ENCODE results near the gene KRTAP4-8.
"Not testable (repeated sequence)": the region's sequence is repeated elsewhere in the genome, so short reads cannot be mapped to it uniquely, and the experiment has no call there.

Gene KRTAP4-8

DNA sequence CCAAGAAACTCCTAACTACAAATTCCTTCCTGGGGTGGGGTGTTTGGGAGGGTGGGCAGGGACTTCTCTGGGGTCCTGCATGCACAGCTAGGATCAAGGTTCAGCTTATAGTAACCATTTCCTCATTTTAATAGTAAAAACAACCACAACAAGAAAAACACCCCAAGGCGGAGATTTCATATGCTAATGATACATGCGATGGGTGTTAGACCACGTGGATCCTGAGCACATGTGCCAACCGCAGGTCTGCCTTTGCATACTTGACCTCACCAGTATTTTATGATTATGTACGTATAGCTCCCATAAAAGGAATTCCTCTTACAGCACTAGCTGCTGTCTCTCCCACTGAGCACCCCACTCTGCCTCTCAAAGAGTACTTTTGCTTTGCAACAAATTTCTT is 18.4 kb upstream of the KRTAP4-8 start:
- no peak overlapping the region for H3K4me3 ChIP-seq (ENCODE audit: low read length)
- DNase-seq (ENCODE audit: low read depth, low spot score) = no peak

DNA sequence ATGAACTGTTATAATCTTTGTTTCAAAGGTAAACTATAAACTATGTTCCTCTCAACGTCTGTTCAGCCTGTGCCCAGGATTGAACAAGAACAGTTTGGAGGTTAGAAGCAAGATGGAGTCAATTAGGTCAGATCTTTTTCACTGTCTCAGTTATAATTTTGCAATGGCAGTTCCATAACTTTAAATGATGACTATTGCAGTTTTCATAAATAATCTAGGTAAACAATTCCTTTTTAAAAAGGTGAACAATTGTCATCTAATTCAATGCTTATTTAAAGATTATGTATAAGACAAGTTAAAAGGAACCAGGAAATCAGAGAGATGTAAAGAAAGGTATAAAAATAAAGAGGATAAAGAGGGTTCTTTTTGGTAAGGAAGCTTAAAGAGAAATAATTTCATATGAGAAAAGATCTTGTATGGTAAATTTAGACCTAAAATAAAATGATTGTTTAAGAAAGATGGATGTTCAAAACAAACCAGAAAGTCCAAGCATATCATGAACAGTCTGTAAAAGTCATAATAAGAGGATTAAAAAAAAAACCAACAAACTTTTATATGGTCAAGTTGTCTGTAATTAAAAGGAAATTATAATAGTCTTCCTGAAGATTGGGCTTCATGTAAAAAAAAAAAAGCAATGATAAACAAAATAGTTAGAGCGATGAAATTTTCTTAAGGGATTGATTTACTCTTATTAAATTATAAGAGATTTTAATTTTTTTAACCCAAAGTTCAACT is 13.4 kb upstream of the KRTAP4-8 start:
- no peak overlapping the region for H3K4me3 ChIP-seq (ENCODE audit: low read length)
- DNase-seq (ENCODE audit: low read depth, low spot score) = no peak

DNA sequence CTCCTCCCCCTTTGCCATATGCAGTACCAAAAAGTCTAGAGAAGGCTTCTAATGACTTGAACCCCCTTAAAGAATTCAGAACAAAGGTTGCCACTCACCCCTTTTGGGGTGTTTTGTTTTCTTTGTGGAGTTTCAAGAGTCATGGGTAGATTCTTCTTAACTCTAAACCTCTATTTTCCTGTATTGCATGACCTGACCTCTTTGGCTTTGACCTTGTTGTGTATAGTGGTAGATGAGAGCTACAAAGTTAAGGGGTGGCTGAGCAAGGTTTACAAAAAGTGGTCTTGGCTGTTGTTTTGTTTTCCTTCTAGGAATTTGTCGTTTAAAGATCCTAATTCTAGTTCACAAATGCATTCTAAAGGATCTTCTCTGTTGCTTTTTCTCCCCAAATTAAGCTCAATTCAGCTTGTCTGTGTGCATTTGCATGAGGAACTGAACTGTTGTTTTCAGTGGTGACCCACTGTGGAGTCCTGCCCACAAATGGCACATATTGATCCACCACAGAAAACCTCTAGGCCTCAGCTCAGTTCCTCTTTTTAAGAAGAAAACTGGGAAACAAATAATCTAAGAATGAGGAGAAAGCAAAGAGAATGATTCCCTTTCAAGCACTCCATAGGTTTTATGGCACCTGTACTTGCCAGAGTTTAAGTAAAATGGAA is 10.9 kb upstream of the KRTAP4-8 start:
- not testable (repeated sequence) for DNase-seq (ENCODE audit: low read depth, low spot score); H3K4me3 ChIP-seq (ENCODE audit: low read length)

DNA sequence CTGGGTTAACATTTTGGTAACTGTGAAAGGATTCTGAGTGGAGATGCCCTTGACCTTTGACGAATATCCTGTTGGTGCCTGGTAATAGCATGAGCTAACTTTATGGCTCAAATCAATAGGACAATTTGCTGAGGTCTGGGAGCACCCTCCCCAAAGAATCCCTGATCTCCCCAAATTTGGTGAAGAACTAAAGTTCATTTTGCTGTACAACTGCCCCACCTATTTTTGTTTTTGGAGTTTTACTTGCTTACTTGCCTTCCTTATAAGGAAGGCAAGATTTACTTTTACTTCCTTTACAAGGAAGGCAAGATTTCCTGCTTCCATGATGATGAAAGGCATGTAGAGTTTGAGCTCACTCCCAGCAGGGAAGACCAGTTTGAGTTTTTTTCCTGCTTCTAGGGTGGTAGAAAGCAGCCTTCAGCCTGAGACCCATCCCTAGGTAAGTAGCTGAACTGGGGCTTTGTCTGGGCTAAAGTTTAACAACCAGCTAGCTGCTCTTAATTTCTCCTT is 10.1 kb upstream of the KRTAP4-8 start:
- H3K4me3 ChIP-seq (ENCODE audit: low read length) = no peak overlapping the region
- DNase-seq (ENCODE audit: low read depth, low spot score) = no peak

DNA sequence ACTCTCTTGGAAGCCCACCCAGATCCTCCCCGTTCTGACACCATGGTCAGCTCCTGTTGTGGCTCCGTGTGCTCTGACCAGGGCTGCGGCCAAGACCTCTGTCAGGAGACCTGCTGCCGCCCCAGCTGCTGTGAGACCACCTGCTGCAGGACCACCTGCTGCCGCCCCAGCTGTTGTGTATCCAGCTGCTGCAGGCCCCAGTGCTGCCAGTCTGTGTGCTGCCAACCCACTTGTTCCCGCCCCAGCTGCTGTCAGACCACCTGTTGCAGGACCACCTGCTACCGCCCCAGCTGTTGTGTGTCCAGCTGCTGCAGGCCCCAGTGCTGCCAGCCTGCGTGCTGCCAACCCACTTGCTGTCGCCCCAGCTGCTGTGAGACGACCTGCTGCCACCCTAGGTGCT is 7.4 kb upstream of the KRTAP4-8 start, which contains the start of gene KRTAP4-9:
KRTAP4-9 (plus strand) TSS at position 43 of the 400 bp plus-strand sequence; CDS start at position 43, 0 bp downstream.
- not testable (repeated sequence) for DNase-seq (ENCODE audit: low read depth, low spot score); H3K4me3 ChIP-seq (ENCODE audit: low read length)

DNA sequence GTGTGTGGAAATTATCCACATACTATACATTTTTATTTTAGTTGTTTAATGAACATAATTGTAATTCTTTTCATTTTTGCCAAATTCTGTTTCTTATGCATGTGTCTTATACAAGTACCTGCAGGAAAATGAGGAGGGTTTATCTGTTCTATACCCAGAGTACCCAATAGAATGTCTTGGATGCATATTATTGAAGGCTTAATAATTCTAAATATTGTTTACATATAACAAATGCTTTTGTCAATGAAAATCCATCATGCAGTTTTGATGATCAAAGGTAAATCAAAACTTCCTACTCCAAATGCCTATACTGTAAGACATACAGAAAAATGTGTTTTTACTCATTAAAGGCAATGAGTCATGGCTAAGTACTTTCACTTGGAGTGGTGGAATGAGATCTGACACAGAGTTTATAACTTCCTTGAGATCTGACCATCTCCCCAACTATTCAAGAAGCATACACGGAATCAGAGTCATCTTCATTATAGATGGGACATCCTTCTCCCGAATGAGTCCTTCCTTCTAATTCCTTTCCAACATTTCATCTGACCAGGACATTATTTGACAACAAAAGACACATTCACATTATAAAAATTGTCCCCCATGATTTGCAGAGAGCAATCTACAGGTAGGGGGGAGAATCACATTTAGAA is 6.6 kb upstream of the KRTAP4-8 start:
- not testable (repeated sequence) for DNase-seq (ENCODE audit: low read depth, low spot score)

DNA sequence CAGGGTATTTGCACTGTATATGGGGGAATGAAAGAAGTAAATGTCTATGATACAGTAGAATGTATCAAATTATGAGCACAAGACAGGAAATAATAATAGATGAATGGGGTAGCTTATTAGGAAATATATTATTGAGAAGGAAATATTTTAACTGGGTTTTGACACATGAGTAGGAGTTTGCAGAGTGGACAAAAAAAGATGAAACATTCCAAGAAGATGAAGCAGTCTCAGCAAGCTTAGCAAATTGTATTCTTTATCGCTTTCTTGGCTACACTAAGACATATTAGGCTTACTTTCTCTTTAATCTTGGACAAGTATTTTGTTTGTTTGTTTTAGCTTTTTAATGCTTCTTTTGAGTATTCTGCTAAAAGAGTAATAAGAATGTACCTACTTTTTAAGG is 6.0 kb upstream of the KRTAP4-8 start:
- no peak for DNase-seq (ENCODE audit: low read depth, low spot score)
- H3K4me3 ChIP-seq (ENCODE audit: low read length) = no peak overlapping the region

More for the DNA sequence above, 6.6 kb upstream of the KRTAP4-8 start:
- not testable (repeated sequence) for H3K4me3 ChIP-seq (ENCODE audit: low read length)

DNA sequence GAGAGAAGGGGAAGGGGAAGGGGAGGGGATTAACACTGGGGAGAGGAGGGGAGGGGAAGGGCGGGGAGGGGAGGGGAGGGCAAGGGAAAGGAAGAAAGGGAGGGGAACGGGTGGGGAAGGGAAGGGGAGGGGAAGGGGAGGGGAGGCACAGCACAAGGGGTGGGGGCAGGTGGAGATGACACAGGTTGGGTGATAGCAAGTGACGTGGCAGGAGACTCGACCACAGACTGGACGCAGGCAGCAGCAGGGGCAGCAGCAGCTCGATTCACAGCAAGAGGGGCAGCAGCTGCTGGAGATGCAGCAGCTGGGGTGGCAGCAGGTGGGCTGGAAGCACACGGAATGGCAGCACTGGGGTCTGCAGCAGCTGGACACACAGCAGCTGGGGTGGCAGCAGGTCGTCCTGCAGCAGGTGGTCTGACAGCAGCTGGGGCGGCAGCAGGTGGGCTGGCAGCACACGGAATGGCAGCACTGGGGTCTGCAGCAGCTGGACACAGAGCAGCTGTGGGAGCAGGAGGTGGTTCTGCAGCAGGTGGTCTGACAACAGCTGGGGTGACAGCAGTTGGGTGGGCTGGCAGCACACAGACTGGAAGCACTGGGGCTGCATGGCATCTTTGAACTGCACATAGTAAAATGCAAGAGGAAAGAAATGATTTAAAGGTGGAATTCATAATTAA is 3.8 kb upstream of the KRTAP4-8 start, which contains the start of gene KRTAP4-16:
KRTAP4-16 (minus strand) TSS at position 624 of the 674 bp plus-strand sequence; CDS start at position 624, 0 bp downstream.
- DNase-seq (ENCODE audit: low read depth, low spot score) = no peak
- no peak within 1 kb of the TSS for H3K4me3 ChIP-seq (ENCODE audit: low read length)

DNA sequence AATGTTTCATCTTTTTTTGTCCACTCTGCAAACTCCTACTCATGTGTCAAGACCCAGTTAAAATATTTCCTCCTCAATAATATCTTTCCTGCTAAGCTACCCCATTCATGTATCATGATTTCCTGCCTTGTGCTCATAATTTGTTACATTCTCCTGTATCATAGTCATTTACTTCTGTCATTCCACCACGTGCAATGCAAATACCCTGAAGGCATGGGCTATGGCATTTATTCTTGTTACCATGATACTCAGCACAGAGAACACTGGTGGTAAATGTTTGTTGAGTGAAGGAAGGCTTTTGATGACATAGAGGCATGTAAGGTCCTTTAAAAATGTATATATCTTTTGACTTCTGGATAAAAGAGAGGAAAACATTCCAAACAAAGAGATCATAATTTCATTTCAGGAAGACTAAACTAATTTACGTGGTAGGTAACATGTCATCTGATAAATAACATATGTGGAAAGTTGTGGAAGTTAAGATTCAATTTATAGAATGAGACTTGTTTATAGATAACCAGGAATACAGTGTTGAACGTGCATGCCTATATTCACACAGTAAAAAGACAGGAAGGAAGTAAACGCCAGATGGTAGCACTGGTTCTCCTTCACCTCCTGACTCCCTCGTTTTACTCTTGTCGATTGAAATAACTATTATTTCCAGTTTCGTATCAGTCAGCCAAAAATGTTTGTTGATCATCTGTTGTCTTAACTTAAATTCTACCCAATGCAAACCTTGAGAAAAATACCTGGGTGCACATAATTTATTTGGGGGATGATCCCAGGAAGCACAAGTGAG is 1.9 kb upstream of the KRTAP4-8 start:
- H3K4me3 ChIP-seq (ENCODE audit: low read length); DNase-seq (ENCODE audit: low read depth, low spot score): not testable (repeated sequence)

DNA sequence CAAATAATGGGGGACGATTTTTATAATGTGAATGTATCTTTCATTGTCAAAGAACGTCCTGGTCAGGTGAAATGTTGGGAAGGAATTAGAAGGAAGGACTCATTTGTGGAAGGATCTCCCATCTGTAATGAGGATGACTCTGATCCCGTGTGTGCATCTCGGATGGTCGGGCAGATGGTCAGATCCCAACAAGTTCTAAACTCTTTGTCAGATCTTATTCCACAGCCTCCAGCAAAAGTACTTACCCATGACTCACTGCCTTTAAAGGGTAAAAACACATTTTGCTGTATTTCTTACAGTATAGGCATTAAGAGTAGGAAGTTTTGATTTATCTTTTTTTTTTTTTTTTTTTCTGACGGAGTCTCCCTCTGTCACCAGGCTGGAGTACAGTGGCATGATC is 539 bp upstream of the KRTAP4-8 start:
- no peak overlapping the region for H3K4me3 ChIP-seq (ENCODE audit: low read length)
- DNase-seq (ENCODE audit: low read depth, low spot score) = no peak

DNA sequence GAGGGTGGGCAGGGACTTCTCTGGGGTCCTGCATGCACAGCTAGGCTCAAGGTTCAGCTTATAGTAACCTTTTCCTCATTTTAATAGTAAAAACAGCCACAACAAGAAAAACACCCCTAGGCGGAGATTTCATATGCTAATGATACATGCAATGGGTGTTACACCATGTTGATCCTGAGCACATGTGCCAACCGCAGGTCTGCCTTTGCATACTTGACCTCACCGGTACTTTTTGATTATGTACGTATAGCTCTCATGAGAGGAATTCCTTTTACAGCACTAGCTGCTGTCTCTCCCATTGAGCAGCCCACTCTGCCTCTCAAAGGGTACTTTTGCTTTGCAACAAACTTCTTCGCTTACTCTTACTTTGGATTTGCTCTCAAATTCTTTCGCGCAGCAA is 1.9 kb downstream of the KRTAP4-8 start:
- H3K4me3 ChIP-seq (ENCODE audit: low read length) = no peak overlapping the region
- no peak for DNase-seq (ENCODE audit: low read depth, low spot score)

DNA sequence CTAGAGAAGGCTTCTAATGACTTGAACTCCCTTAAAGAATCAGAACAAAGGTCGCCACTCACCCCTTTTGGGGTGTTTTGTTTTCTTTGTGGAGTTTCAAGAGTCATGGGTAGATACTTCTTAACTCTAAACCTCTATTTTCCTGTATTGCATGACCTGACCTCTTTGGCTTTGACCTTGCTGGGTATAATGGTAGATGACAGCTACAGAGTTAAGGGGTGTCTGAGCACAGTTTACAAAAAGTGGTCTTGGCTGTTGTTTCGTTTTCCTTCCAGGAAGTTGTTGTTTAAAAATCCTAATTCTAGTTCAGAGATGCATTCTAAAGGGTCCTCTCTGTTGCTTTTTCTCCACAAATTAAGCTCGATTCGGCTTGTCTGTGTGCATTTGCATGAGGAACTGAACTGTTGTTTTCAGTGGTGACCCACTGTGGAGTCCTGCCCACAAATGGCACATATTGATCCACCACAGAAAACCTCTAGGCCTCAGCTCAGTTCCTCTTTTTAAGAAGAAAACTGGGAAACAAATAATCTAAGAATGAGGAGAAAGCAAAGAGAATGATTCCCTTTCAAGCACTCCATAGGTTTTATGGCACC is 9.1 kb downstream of the KRTAP4-8 start:
- DNase-seq (ENCODE audit: low read depth, low spot score); H3K4me3 ChIP-seq (ENCODE audit: low read length): not testable (repeated sequence)

DNA sequence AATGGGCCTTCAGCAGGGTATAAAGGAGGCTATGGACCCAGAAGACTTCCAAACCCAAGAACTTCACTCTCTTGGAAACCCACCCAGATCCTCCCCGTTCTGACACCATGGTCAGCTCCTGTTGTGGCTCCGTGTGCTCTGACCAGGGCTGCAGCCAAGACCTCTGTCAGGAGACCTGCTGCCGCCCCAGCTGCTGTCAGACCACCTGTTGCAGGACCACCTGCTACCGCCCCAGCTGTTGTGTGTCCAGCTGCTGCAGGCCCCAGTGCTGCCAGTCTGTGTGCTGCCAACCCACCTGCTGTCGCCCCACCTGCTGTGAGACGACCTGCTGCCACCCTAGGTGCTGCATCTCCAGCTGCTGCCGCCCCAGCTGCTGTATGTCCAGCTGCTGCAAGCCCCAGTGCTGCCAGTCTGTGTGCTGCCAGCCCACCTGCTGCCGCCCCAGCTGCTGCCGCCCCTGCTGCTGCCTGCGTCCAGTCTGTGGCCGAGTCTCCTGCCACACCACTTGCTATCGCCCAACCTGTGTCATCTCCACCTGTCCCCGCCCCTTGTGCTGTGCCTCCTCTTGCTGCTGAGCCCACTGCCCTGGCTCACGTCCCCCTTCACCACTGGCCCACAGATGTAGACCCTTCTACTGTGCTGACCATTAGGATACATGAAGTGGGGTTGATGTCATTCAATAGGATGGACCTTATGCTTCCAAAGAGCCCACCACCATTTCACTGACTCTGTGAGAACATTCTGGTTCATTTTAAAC is 13.7 kb downstream of the KRTAP4-8 start, which contains the start of gene KRTAP4-7:
KRTAP4-7 (plus strand) TSS at position 51 of the 757 bp plus-strand sequence; CDS start at position 108, 57 bp downstream.
- H3K4me3 ChIP-seq (ENCODE audit: low read length); DNase-seq (ENCODE audit: low read depth, low spot score): not testable (repeated sequence)

DNA sequence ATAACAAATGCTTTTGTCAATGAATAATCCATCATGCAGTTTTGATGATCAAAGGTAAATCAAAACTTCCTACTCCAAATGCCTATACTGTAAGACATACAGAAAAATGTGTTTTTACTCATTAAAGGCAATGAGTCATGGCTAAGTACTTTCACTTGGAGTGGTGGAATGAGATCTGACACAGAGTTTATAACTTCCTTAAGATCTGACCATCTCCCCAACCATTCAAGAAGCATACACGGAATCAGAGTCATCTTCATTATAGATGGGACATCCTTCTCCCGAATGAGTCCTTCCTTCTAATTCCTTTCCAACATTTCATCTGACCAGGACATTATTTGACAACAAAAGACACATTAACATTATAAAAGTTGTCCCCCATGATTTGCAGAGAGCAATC is 14.5 kb downstream of the KRTAP4-8 start:
- DNase-seq (ENCODE audit: low read depth, low spot score); H3K4me3 ChIP-seq (ENCODE audit: low read length): not testable (repeated sequence)

DNA sequence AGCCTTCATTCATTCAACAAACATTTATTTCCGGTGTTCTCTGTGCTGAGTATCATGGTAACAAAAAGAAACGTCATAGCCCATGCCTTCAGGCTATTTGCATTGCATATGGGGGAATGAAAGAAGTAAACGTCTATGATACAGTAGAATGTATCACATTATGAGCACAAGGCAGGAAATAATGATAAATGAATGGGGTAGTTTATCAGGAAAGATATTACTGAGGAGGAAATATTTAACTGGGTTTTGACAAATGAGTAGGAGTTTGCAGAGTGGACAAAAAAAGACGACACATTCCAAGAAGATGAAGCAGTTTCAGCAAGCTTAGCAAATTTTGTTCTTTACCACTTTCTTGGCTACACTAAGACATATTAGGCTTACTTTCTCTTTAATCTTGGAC is 15.3 kb downstream of the KRTAP4-8 start:
- DNase-seq (ENCODE audit: low read depth, low spot score) = no peak
- H3K4me3 ChIP-seq (ENCODE audit: low read length) = no peak overlapping the region

DNA sequence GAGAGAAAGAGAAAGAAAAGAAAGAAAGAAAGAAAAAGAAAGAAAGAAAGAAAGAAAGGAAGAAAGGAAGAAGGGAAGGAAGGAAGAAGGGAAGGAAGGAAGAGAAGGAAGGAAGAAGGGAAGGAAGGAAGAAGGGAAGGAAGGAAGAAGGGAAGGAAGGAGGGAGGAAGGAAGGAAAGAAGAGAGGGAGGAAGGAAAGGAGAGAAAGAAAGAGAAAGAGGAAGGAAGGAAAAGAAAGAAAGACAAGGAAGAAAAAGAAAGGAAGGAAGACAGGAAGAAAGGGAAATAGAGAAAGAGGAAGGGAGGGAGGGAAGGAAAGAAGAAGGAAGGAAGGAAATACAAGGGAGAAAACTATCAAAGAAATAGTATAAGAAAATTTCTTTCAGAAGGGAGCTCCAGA is 21.2 kb downstream of the KRTAP4-8 start:
- H3K4me3 ChIP-seq (ENCODE audit: low read length) = no peak overlapping the region
- no peak for DNase-seq (ENCODE audit: low read depth, low spot score)

DNA sequence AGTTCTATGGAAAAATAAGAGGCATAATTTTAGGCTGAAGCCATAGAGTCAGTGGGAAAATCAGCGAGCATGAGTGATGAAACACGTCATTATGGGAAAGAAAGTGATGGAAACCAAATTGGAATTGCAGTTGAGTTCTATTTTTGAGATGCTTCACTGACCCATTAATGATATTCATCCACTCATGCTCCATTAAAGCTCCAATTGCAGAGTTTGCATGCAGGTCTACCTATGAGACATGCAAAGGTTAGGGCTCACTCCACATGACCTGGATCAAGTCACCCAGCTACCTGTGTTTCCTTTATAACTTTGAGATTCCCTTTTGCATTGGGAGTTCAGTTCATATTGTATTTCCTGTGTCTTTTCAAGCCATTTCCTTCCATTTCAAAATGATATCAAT is 24.3 kb downstream of the KRTAP4-8 start:
- H3K4me3 ChIP-seq (ENCODE audit: low read length) = no peak overlapping the region
- DNase-seq (ENCODE audit: low read depth, low spot score) = no peak

Data from Jurkat, Clone E6-1 (cell line).